GM12875 (cell line): ENCODE measurements around the gene POLR2E.
A peak's percentile ranks its signal among the peaks of the same experiment; 100 is the strongest.

Source experiments
- H3K4me3 ChIP-seq: one replicate; pipeline ENCODE4 v1.5.1; 2011; ENCODE audit warnings: low read depth, low read length, control low read depth
- CTCF ChIP-seq: IDR thresholded peaks from 2 replicates; pipeline ENCODE4 v1.5.1; 2011; ENCODE audit warnings: low read depth, mild to moderate bottlenecking, control low read depth, inconsistent platforms, low read length, moderate library complexity, borderline replicate concordance; ENCODE audit not compliant: insufficient read depth

POLR2E gene

DNA sequence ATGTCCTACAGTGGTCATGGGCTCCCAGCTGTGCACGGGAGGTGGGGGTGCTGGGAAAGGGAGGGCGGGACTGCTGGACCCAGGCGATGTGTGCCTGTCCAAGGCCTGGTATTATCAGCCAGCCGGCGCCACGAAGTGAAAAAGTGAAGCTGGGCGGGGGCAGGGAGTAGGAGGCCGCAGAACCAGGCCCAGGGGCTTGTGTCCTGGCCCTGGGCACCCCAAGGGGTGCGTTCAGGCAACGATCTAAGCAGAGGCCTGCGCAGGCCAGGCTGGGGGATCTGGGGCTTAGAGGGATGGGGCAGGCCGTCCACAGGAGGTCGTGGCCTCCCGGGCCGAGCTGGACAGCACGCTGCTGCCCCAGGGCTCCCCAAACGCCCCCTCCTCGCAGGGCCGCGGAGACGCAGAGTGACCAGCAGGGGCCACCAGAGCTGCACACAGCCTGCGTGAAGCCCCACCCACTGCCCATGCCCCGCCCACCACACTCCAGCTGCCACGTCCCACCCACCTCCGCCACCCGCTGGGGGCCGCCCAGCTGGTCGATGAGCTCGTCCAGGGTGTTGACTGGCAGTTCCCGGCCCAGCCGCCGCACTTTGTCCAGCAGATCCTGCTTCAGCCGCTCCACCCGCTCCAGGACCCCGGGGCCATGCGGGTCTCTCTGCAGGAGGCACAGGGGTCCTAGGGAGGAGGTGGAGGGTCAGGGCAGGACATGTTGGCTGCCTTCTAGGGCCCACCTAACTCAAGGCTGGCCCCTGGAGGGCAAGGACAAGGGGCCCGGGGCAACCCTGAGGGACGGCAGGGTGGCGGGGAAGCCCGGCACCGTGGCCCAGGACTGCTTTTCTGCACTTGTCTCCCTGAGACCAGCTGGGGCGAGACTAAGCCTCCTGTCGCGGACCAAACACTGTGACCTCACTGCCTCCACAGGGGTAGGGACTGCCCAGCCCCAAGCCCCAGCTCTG lies 18.1 kb upstream of the POLR2E start:
- H3K4me3 ChIP-seq, result no peak overlapping the region
- peak; percentile 92 for TF ChIP-seq CTCF

- H3K4me3 ChIP-seq, result no peak overlapping the region
Observed at GRCh38 chr19:1112268-1113029, 17.3 kb upstream of the POLR2E start.

GRCh38 chr19:1111641-1112267 lies 16.6 kb upstream of the POLR2E start:
- H3K4me3 ChIP-seq, result no peak overlapping the region
- TF ChIP-seq CTCF, result no peak

More at GRCh38 chr19:1112268-1113029, 17.3 kb upstream of the POLR2E start:
- no peak for TF ChIP-seq CTCF

DNA sequence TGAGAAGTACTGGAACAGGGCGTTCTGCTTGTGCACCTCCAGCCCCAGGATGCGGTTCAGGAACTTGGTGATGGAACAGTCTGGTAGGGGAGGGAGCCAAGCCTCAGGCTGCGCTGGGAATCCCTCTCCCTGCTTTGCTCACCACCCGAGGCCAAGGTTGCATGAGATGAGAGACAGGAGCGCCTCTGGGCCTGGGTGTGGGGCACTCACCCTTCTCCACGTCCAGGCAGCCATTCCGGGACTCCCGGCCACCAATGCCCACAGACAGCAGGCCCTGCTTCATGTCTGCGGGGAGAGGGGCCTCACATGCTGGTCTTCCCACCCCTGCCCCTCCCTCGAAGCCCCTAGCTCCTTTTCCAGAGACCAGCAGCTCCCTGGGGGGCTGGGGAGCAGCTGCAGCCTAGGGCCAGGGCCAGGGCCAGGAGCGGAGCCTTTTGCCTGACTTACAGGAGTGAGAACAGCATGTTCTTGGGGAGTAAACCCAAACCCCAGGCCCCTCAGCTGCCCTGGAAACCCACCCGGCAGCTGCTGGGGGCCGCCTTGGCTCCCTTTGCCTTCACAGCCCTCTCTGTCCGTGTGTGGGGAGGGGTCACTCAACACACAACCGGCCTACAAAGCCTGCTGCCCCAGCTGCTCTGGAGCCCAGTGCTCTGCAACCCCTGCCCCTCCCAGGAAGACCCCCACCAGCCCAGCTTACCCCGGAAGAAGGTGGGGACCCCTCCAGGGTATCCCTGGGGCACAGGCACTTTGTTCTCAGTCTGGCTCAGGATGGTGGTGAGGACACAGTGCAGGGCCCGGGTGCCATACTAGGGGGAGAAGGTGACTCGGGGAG lies 15.8 kb upstream of the POLR2E start:
- H3K4me3 ChIP-seq, result no peak overlapping the region
- no peak for TF ChIP-seq CTCF

DNA sequence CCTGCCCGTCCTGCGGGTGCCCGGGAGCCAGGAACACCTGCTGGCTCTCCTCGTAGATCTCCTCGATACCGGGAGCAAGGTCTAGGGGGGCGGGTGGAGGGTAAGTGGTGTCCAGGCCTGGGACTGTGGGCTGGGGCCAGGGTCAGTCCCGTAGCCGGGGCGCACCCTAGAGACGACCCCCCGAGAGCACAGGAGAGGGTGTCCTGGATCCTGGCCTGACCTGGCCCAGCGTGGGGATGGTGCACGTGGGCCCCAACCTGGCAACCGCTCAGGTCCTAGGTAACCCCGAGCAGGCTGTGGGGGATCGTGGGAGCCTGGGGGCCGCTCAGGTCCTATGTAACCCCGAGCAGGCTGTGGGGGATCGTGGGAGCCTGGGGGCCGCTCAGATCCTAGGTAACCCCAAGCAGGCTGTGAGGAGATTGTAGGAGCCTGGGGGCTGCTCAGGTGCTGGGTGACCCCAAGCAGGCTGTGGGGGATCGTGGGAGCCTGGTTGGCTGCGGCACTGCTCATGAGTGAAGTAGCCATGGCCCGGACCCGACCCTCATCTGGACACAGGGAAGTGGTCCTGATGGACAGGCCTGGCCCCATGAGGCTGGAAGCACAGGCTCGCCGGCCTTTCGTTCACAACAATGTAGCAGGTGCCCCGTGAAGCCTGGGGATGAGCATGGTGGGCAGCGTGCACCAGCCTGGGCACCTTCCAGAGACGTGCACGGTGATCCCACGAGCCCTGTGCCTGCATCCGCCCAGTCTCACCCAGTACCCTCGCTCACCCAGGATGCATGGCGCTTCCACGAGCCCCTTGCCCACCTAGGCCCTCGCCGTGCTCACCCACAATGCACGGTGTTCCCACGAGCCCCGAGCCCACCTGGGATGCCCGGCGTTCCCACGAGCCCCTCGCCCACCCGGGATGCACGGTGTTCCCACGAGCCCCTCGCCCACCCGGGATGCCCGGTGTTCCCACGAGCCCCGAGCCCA lies 14.8 kb upstream of the POLR2E start:
- TF ChIP-seq CTCF, result no peak

More for the DNA sequence above, 14.8 kb upstream of the POLR2E start:
- H3K4me3 ChIP-seq, result no peak overlapping the region
